ENCODE measurements around the gene SBF1.
"Not testable (repeated sequence)": the region's sequence is repeated elsewhere in the genome, so short reads cannot be mapped to it uniquely, and the experiment has no call there.

The SBF1 gene, protein sequence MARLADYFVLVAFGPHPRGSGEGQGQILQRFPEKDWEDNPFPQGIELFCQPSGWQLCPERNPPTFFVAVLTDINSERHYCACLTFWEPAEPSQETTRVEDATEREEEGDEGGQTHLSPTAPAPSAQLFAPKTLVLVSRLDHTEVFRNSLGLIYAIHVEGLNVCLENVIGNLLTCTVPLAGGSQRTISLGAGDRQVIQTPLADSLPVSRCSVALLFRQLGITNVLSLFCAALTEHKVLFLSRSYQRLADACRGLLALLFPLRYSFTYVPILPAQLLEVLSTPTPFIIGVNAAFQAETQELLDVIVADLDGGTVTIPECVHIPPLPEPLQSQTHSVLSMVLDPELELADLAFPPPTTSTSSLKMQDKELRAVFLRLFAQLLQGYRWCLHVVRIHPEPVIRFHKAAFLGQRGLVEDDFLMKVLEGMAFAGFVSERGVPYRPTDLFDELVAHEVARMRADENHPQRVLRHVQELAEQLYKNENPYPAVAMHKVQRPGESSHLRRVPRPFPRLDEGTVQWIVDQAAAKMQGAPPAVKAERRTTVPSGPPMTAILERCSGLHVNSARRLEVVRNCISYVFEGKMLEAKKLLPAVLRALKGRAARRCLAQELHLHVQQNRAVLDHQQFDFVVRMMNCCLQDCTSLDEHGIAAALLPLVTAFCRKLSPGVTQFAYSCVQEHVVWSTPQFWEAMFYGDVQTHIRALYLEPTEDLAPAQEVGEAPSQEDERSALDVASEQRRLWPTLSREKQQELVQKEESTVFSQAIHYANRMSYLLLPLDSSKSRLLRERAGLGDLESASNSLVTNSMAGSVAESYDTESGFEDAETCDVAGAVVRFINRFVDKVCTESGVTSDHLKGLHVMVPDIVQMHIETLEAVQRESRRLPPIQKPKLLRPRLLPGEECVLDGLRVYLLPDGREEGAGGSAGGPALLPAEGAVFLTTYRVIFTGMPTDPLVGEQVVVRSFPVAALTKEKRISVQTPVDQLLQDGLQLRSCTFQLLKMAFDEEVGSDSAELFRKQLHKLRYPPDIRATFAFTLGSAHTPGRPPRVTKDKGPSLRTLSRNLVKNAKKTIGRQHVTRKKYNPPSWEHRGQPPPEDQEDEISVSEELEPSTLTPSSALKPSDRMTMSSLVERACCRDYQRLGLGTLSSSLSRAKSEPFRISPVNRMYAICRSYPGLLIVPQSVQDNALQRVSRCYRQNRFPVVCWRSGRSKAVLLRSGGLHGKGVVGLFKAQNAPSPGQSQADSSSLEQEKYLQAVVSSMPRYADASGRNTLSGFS (N-terminal part only)

DNA sequence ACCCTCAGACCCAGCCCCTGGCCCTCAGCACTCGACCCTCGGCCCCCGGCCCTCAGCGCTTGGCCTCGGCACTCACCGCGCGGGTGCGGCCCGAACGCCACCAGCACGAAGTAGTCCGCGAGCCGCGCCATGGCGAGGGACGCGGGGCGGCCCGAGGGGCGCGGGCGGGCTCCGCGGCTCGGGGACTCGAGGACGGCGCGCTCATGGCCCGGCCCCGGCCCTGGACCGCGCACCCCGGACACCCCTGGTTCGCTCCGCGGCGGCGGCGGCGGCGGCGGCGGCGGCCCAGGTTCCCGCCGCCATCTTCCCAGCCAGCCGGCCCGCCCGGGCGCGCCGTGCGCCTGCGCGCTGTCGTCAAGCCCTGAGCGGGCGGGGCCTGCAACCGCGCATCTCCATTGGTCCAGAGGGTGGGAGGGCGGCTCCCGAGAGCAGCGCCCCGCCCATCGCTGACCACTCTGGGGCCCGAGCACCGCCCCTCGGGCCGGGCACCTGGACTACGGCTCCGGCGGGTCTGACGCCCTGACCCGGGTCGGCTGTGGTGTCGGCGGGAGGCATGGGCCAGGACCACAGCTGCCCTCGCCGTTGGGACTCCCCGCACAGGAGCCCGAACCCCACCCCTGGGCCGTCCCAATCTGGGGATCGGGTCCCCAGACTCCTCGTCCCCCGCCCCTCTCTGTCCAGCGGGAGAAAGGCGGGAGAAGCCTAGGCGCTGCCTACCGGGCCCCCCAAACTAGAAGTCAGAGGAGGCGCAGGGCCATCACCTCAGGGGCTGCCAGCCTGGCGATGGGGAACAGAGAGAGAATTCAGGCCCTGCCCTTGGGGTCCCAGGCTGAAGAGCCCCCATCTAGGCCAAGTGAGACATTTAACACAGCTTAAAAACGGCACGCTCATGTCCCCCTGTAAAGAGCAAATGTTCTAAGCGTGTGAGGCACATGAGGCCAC lies at the start of gene SBF1:
SBF1 (minus strand) TSS at position 326 of the 942 bp plus-strand sequence; CDS start at position 131, 195 bp downstream.
- DNase-seq (ENCODE audit: low read depth in 2 of 2) = peak; percentile 77 to 84

- no peak for DNase-seq (ENCODE audit: low read depth in 2 of 2)
Measured at GRCh38 chr22:50523806-50524675, 49.2 kb upstream of the SBF1 start.

DNA sequence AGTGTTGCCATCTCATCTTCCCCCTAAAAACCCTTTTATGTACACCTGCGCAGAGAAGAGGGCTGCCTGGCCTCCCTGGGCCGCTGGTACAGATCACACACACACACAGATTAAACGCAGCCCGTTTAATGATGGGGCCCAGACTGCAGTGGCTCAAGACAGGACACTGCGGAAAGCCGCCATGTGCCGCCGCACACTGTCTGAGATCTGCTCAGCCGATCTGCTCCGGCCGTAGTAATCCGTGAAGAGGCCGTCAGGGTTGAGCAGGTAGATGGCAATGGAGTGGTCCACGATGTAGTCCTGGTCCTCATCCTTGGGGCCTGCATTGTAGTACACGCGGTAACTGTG lies 48.6 kb upstream of the SBF1 start:
- no peak for DNase-seq (ENCODE audit: low read depth in 2 of 2)

- no peak for DNase-seq (ENCODE audit: low read depth in 2 of 2)
Measured at GRCh38 chr22:50522806-50523438, 48.1 kb upstream of the SBF1 start.

DNA sequence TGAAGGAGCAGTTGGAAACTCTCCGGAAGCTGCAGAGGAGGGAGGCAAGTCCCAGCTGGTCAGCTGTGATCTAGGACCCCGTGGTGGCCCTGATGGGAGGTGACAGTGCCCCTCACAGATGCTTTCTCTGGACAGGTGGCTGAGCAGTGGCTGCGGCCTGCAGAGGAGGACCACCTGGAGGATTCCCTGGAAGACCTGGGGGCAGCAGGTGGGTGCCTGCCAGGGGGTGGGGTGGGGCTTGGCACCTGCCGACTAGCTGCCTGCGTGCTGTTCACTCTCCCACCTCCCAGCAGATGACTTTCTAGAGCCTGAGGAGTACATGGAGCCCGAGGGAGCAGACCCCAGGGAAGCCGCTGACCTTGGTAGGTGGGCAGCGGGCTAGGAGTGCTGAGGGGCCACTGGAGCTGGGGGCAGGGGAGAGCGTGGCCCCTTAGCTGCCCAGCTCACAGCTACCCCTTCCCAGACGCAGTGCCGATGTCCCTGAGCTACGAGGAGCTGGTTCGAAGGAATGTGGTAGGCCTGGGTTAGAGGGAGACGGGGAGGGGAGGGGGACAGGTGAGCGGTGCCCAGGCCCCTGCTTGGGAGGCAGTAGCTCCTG lies 47.5 kb upstream of the SBF1 start:
- no peak for DNase-seq (ENCODE audit: low read depth in 2 of 2)

GRCh38 chr22:50521710-50522109 lies 46.9 kb upstream of the SBF1 start:
- no peak for DNase-seq (ENCODE audit: low read depth in 2 of 2)

GRCh38 chr22:50520826-50521453 lies 46.1 kb upstream of the SBF1 start:
- DNase-seq (ENCODE audit: low read depth in 2 of 2) = no peak

DNA sequence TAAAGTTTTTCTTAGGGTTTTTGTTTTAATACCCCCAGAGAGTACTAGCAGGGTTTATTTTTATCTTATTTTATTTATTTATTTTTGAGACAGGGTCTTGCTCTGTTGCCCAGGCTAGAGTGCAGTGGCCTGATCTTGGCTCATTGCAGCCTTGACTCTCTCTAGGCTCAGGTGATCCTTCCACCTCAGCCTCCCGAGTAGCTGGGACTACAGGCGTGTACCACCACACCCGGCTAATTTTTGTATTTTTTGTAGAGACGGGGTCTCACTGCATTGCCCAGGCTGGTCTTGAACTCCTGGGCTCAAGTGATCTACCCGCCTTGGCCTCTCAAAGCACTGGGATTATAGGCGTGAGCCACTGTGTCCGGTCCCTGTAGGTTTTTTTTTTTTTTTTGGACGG lies 45.3 kb upstream of the SBF1 start:
- not testable (repeated sequence) for DNase-seq (ENCODE audit: low read depth in 2 of 2)

- DNase-seq (ENCODE audit: low read depth in 2 of 2) = no peak
Measured at GRCh38 chr22:50519151-50519550, 44.3 kb upstream of the SBF1 start.

GRCh38 chr22:50518606-50519005 lies 43.8 kb upstream of the SBF1 start:
- DNase-seq (ENCODE audit: low read depth in 2 of 2) = no peak

- no peak for DNase-seq (ENCODE audit: low read depth in 2 of 2)
Measured at GRCh38 chr22:50517495-50518260, 42.8 kb upstream of the SBF1 start.

GRCh38 chr22:50516891-50517290 lies 42.1 kb upstream of the SBF1 start:
- DNase-seq (ENCODE audit: low read depth in 2 of 2) = no peak

- no peak for DNase-seq (ENCODE audit: low read depth in 2 of 2)
Measured at GRCh38 chr22:50516068-50516467, 41.2 kb upstream of the SBF1 start.

DNA sequence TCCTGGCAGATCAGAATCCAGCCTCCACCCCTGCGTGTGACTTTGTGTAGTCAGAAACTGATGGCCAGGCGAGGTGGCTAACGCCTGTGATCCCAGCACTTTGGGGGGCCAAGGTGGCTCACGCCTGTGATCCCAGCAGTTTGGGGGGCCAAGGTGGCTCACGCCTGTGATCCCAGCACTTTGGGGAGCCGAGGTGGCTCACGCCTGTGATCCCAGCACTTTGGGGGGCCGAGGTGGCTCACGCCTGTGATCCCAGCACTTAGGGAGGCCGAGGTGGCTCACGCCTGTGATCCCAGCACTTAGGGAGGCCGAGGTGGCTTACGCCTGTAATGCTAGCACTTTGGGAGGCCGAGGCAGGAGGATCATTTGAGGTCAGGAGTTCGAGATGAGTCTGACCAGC lies 38.3 kb upstream of the SBF1 start:
- no peak for DNase-seq (ENCODE audit: low read depth in 2 of 2)

DNA sequence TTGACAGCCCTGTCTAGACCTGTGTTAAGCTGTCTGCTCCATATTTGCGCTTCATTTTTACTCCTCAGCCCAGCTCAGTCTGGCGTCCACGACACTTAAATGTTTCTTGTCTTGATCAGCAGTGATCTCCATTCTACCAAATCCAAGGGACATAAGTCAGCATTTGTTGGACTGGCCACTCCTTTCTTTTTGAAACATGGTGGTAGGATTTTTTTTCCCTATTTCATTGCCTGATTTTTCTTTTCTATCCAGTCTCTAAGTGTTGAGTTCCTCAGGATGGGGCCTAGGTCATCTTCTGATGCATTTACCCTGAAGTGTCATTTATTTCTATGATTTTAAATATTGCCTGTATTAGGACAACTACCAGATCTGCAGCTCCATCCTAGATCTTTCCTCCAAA lies 34.1 kb upstream of the SBF1 start:
- DNase-seq (ENCODE audit: low read depth in 2 of 2) = no peak

GRCh38 chr22:50507991-50508884 lies 33.4 kb upstream of the SBF1 start, which contains the start of gene NCAPH2:
TSS of gene NCAPH2 (plus strand) at chr22:50508224. CDS start at chr22:50508338, 114 bp downstream.
- peak; percentile 98 for DNase-seq (ENCODE audit: low read depth in 2 of 2)
